Lower leg skin (tissue), 4 donors: ENCODE data around the gene SLC24A1. TPM values are rescaled to one million over a fixed set of nuclear protein-coding genes. Genes with fewer than 3 reads are reported as not detected.

Experiments
- DNase-seq, 2 donors: peaks; one replicate each; pipeline ENCODE4 v3.0.0-alpha.2; 2019; ENCODE audit warnings: low spot score in 2 of 2
- H3K4me3 ChIP-seq: fragments of 200-600 bp; sonication (generic); 2 replicates; pipeline ENCODE4 v1.5.1; 2017; ENCODE audit warnings: mild to moderate bottlenecking, low read depth; ENCODE audit not compliant: poor library complexity, severe bottlenecking
- POLR2A ChIP-seq, 2 donors: fragments of 450-650 bp; IDR thresholded peaks; one replicate each; pipeline ENCODE4 v1.6.1; 2016 to 2017; ENCODE audit warnings: antibody characterized with exemption in 2 of 2, mild to moderate bottlenecking in 1 of 2, moderate library complexity in 1 of 2
- WGBS, 2 donors: methylation state at CpG; one replicate each; pipeline ENCODE4 v1.1.5; 2018; 5-methylcytosine and 5-hydroxymethylcytosine counted together
- intact Hi-C: fragments of 100-400 bp; cut with DNase I; formaldehyde crosslinking; loops from one replicate; pipeline ENCODE4 v1.15.0; 2023; ENCODE audit warnings: low total_unique reads
- total RNA-seq, 4 donors: library from RNA; depleted of rRNA; stranded (reverse); fragments of >200 nt; gene quantifications; one replicate each; pipeline ENCODE4 v1.1.0, GENCODE V29; 2016
- TF ChIP-seq, protein P1 (sequence below), 3 donors: fragments of 450-650 bp; IDR thresholded peaks; one replicate each; pipeline ENCODE4 v1.5.1; 2016; ENCODE audit warnings: antibody characterized with exemption in 3 of 3, mild to moderate bottlenecking in 3 of 3, moderate library complexity in 2 of 3

The SLC24A1 gene
- total RNA-seq, 4 donors from 2014 or later: 4.6 to 10.6 (median 6.6) TPM

DNA sequence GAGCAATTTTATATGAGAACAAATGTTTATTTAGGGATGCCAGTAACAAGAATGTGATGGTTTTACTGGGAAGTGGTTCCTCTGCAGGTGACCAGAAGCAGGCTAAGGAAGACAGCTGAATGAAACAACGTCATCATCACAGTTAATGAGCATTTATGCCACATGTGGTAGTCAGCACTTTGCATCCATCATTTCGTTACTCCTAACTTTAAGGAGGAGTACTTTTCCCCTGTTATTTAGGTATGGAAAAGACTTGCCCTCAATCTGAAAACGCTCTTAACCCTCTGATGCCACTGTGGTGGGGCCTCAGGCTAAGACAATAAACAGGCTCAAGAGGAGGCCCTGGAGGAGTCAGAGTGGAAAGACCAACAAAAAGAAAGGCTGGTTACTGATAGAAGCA, 42.0 kb upstream of the SLC24A1 start:
- H3K4me3 ChIP-seq: no peak overlapping the region
- intact Hi-C loops: no loop called here
- no peak for DNase-seq
- TF ChIP-seq, protein P1, sequence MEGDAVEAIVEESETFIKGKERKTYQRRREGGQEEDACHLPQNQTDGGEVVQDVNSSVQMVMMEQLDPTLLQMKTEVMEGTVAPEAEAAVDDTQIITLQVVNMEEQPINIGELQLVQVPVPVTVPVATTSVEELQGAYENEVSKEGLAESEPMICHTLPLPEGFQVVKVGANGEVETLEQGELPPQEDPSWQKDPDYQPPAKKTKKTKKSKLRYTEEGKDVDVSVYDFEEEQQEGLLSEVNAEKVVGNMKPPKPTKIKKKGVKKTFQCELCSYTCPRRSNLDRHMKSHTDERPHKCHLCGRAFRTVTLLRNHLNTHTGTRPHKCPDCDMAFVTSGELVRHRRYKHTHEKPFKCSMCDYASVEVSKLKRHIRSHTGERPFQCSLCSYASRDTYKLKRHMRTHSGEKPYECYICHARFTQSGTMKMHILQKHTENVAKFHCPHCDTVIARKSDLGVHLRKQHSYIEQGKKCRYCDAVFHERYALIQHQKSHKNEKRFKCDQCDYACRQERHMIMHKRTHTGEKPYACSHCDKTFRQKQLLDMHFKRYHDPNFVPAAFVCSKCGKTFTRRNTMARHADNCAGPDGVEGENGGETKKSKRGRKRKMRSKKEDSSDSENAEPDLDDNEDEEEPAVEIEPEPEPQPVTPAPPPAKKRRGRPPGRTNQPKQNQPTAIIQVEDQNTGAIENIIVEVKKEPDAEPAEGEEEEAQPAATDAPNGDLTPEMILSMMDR (IDR thresholded peaks at IDR 0.05): no peak
- no peak for TF ChIP-seq POLR2A (IDR thresholded peaks at IDR 0.05)
- 79 to 81% methylated on average over 3 of the region's 3 CpGs for WGBS, 2 donors

DNA sequence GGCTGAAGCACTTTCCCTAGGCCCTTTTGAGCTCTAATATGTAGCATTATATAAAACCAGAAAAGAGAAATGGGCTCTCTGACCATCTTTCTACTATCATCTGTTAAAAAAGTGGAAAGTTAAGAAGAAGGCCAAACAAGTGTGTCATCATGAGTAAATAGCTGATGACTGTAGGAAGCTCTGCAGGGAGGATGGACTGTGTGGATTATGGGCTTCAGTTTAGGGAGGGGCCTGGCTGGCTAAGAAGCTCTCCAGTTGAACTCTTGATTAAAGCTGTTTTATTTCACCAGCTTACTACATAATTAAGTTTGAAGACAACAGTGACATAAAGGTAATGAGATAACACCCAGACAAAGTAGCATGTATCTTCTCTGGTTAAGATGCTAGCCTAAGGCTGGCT, 41.5 kb upstream of the SLC24A1 start:
- TF ChIP-seq POLR2A (IDR thresholded peaks at IDR 0.05): no peak
- TF ChIP-seq, protein P1 (IDR thresholded peaks at IDR 0.05): no peak
- DNase-seq: no peak
- H3K4me3 ChIP-seq: no peak overlapping the region
- intact Hi-C loops: no loop called here

DNA sequence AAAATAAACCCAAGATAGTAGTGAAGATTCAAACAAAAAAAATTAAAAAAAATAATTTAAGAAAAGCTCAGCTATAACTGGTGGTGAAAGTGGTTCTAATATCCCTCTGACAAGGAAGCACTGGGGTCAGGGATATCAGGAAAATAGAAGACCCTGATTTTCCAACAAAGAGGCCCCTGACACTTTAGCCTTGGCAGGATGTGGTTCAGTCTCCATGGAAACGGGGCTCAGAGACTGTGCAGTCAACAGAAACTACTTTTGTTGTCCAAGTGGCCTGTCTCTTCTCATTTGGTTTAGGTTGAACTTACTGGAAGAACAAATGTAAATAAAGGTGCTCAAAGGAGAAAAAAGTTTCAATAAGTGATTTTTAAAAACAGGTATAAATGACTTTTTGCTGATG, 38.0 kb upstream of the SLC24A1 start:
- intact Hi-C loops: no loop called here
- no peak overlapping the region for H3K4me3 ChIP-seq
- no peak for DNase-seq
- WGBS, 2 donors: 63 to 65% methylated on average over 1 of the region's 1 CpG
- TF ChIP-seq POLR2A (IDR thresholded peaks at IDR 0.05): no peak
- TF ChIP-seq, protein P1 (IDR thresholded peaks at IDR 0.05): no peak

DNA sequence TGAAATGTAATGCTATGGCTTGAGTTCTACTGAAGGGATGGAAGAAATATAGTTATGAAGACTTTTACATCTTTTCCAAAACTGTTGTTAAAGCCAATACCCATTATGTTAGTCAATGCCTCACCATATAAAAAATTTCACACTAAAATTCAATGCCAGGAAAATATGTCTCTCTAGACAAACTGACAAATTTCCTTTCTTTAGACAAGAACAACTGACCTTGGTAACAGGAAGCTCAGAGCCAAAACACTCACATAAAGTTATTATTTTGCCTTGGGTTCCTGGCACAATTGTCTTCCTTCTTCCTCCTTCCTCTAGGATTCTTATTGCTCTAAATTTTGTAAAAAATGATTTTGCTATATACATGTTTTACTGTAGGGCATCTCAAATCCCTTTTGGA, 37.5 kb upstream of the SLC24A1 start:
- TF ChIP-seq POLR2A (IDR thresholded peaks at IDR 0.05): no peak
- TF ChIP-seq, protein P1 (IDR thresholded peaks at IDR 0.05): no peak
- H3K4me3 ChIP-seq: no peak overlapping the region
- no peak for DNase-seq
- intact Hi-C loops: no loop called here

DNA sequence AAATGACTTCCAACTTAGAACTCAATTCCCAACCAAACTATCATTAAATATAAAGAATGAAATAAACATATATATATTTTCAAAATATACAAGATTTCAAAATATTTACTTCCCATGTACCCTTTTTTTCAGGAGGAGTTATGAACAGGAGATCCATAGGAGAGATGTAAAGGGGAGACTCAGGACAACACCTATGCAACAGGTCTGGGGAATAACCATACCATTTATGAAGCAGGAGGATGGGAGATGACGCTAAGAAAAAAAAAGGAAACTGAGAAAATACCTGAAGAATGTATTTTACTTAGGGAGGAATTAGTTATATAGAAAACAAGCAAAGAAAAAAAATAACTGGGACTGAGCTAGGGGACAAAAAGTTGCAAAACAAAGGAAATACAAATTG, 34.6 kb upstream of the SLC24A1 start:
- 89 to 100% methylated on average over 1 of the region's 1 CpG for WGBS, 2 donors
- H3K4me3 ChIP-seq: no peak overlapping the region
- intact Hi-C loops: no loop called here
- DNase-seq: no peak
- no peak for TF ChIP-seq POLR2A (IDR thresholded peaks at IDR 0.05)
- TF ChIP-seq, protein P1 (IDR thresholded peaks at IDR 0.05): no peak

DNA sequence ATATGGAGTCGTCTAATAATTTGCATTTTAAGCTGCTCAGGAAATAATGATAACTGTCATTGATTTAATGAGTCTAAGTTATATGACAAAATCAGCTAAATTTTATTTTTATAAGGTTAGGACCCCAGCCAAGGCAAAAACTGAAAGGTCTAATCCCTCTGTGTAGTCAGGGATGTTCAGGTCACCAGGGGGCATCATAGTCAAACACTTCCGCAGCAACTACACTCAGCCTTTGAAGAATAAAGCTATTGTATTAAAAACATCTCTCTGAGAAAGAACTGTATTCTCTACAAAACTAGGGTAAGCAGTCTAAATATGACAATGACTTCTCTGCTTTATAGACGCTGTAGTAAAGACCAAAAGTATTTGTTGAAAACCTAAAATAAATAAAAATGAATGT, 25.8 kb upstream of the SLC24A1 start:
- WGBS, 2 donors: 74 to 78% methylated on average over 3 of the region's 3 CpGs

More for the DNA sequence above, 25.8 kb upstream of the SLC24A1 start:
- DNase-seq: no peak
- intact Hi-C loops: no loop called here
- no peak for TF ChIP-seq POLR2A (IDR thresholded peaks at IDR 0.05)
- TF ChIP-seq, protein P1 (IDR thresholded peaks at IDR 0.05): no peak
- H3K4me3 ChIP-seq: no peak overlapping the region
